Neural progenitor cell (in vitro differentiated cells): ENCODE data around the gene S100A9. TPM values are rescaled to one million over a fixed set of nuclear protein-coding genes. Genes with fewer than 3 reads are reported as not detected.
"Not testable (repeated sequence)": the region's sequence is repeated elsewhere in the genome, so short reads cannot be mapped to it uniquely, and the experiment has no call there.

Experiments used
- DNase-seq: peaks from one replicate; pipeline ENCODE4 v3.0.0-alpha.2; 2016; ENCODE audit warnings: low spot score
- H2AFZ ChIP-seq: fragments of 200-600 bp; sonication (generic); replicated peaks from 2 replicates; pipeline ENCODE4 v1.6.1; 2016; ENCODE audit warnings: antibody characterized with exemption
- H3F3A ChIP-seq: fragments of 200-600 bp; sonication (generic); 2 replicates; pipeline ENCODE4 v1.6.1; 2016; ENCODE audit warnings: antibody characterized with exemption, low read depth
- H3K27ac ChIP-seq: fragments of 200-600 bp; sonication (generic); 2 replicates; pipeline ENCODE4 v1.5.1; 2016; ENCODE audit warnings: mild to moderate bottlenecking
- H3K27me3 ChIP-seq: fragments of 200-600 bp; sonication (generic); 2 replicates; pipeline ENCODE4 v1.6.1; 2016; ENCODE audit warnings: mild to moderate bottlenecking, moderate library complexity
- H3K36me3 ChIP-seq: fragments of 200-600 bp; sonication (generic); 2 replicates; pipeline ENCODE4 v1.5.1; 2016
- H3K4me1 ChIP-seq: fragments of 200-600 bp; sonication (generic); 2 replicates; pipeline ENCODE4 v1.6.1; 2016; ENCODE audit warnings: mixed run types
- H3K4me2 ChIP-seq: fragments of 200-600 bp; sonication (generic); 2 replicates; pipeline ENCODE4 v1.6.1; 2016
- H3K4me3 ChIP-seq: fragments of 200-600 bp; sonication (generic); 2 replicates; pipeline ENCODE4 v1.5.1; 2016
- H3K79me2 ChIP-seq: fragments of 200-600 bp; sonication (generic); 2 replicates; pipeline ENCODE4 v1.6.1; 2016; ENCODE audit warnings: low read depth
- H3K9ac ChIP-seq: fragments of 200-600 bp; sonication (generic); 2 replicates; pipeline ENCODE4 v1.6.1; 2016
- H3K9me3 ChIP-seq: fragments of 200-600 bp; sonication (generic); 2 replicates; pipeline ENCODE4 v1.5.1; 2016; ENCODE audit warnings: low read depth
- H4K20me1 ChIP-seq: fragments of 200-600 bp; sonication (generic); 2 replicates; pipeline ENCODE4 v1.6.1; 2016; ENCODE audit warnings: low read depth
- H3K27ac Mint-ChIP-seq: 3 replicates; pipeline ENCODE4 v1.8.0; 2021; ENCODE audit warnings: mixed read lengths
- H3K27me3 Mint-ChIP-seq: 2 replicates; pipeline ENCODE4 v1.8.0; 2022; ENCODE audit warnings: low read depth, mild to moderate bottlenecking, inconsistent platforms, moderate library complexity, mixed read lengths; ENCODE audit not compliant: insufficient read depth
- H3K36me3 Mint-ChIP-seq: 3 replicates; pipeline ENCODE4 v1.8.0; 2021; ENCODE audit warnings: mixed read lengths
- H3K4me1 Mint-ChIP-seq: 3 replicates; pipeline ENCODE4 v1.8.0; 2021; ENCODE audit warnings: mixed read lengths
- H3K4me3 Mint-ChIP-seq: 3 replicates; pipeline ENCODE4 v1.8.0; 2021; ENCODE audit warnings: mild to moderate bottlenecking, moderate library complexity, mixed read lengths
- H3K9me3 Mint-ChIP-seq: 3 replicates; pipeline ENCODE4 v1.8.0; 2020; ENCODE audit warnings: mixed read lengths
- CTCF ChIP-seq: fragments of 200-600 bp; sonication (generic); IDR thresholded peaks from 2 replicates; pipeline ENCODE4 v1.5.1; 2017; ENCODE audit warnings: antibody characterized with exemption, mild to moderate bottlenecking
- EZH2 ChIP-seq: fragments of 200-600 bp; sonication (generic); IDR thresholded peaks from 2 replicates; pipeline ENCODE4 v1.6.1; 2017; ENCODE audit warnings: antibody characterized with exemption, mild to moderate bottlenecking, moderate library complexity
- EZH2phosphoT487 ChIP-seq: fragments of 200-600 bp; sonication (generic); IDR thresholded peaks from 2 replicates; pipeline ENCODE4 v1.6.1; 2017; ENCODE audit warnings: antibody characterized with exemption
- total RNA-seq: library from RNA; depleted of rRNA; stranded (reverse); fragments of >200 nt; gene quantifications from 2 replicates; pipeline ENCODE4 v1.2.3, GENCODE V29; 2015; ENCODE audit warnings: low replicate concordance

S100A9 gene
- total RNA-seq, 1 donor from 2014 or later, result not detected

- no peak within 1 kb of the TSS for H3K4me2 ChIP-seq
Observed at GRCh38 chr1:153312570-153313186, 45.0 kb upstream of the S100A9 start, which contains the start of gene PGLYRP3. TSS of gene PGLYRP3 (minus strand) at chr1:153312952. CDS start at chr1:153310665, 2,287 bp downstream.

GRCh38 chr1:153313288-153313687 lies 44.4 kb upstream of the S100A9 start:
- Histone ChIP-seq H3K4me1 (no peaks in the 10 kb centered on the region), H3K27me3 (no peaks in the 10 kb centered on the region), H3K9ac (no peak overlapping the region), H3F3A (no peaks in the 10 kb centered on the region), H3K36me3 (no peaks in the 10 kb centered on the region), H3K9me3 (peaks cover 5% of the 10 kb centered on the region), H3K27ac (no peak overlapping the region), H3K4me3 (no peak overlapping the region), H3K4me2 (no peak overlapping the region), H4K20me1 (no peaks in the 10 kb centered on the region), H2AFZ (no peak overlapping the region), H3K79me2 (no peaks in the 10 kb centered on the region)
- no peak overlapping the region for H3K27ac Mint-ChIP-seq
- no peaks in the 10 kb centered on the region for H3K36me3 Mint-ChIP-seq
- no peaks in the 10 kb centered on the region for H3K4me1 Mint-ChIP-seq
- TF ChIP-seq CTCF, result no peak
- no peak for TF ChIP-seq EZH2
- no peak for TF ChIP-seq EZH2phosphoT487
- no peak for DNase-seq
- H3K4me3 Mint-ChIP-seq, result no peak overlapping the region
- H3K9me3 Mint-ChIP-seq, result peaks cover 2% of the 10 kb centered on the region
- H3K27me3 Mint-ChIP-seq, result no peaks in the 10 kb centered on the region

More at GRCh38 chr1:153312570-153313186, 45.0 kb upstream of the S100A9 start, which contains the start of gene PGLYRP3:
- no peak within 1 kb of the TSS for H3K27ac Mint-ChIP-seq
- no peak for DNase-seq
- H3K27me3 ChIP-seq, result no peaks in the 10 kb centered on the region
- H3F3A ChIP-seq, result no peaks in the 10 kb centered on the region
- H3K9ac ChIP-seq, result no peak within 1 kb of the TSS
- no peaks in the 10 kb centered on the region for H3K36me3 Mint-ChIP-seq
- H3K9me3 ChIP-seq, result peaks cover 5% of the 10 kb centered on the region
- H2AFZ ChIP-seq, result no peak within 1 kb of the TSS
- no peak within 1 kb of the TSS for H3K4me3 ChIP-seq
- no peaks in the 10 kb centered on the region for H4K20me1 ChIP-seq
- TF ChIP-seq EZH2phosphoT487 (no peak), EZH2 (no peak), CTCF (no peak)
- H3K9me3 Mint-ChIP-seq, result peaks cover 2% of the 10 kb centered on the region
- H3K27ac ChIP-seq, result no peak within 1 kb of the TSS
- H3K27me3 Mint-ChIP-seq, result no peaks in the 10 kb centered on the region
- no peaks in the 10 kb centered on the region for H3K4me1 ChIP-seq
- no peaks in the 10 kb centered on the region for H3K4me1 Mint-ChIP-seq
- H3K36me3 ChIP-seq, result no peaks in the 10 kb centered on the region
- no peaks in the 10 kb centered on the region for H3K79me2 ChIP-seq
- H3K4me3 Mint-ChIP-seq, result no peak within 1 kb of the TSS

GRCh38 chr1:153314388-153314787 lies 43.3 kb upstream of the S100A9 start:
- not testable (repeated sequence) for H3K9me3 Mint-ChIP-seq, H3K4me3 ChIP-seq, H3K9ac ChIP-seq, H3K27me3 ChIP-seq, H3K4me3 Mint-ChIP-seq, H3K27ac Mint-ChIP-seq, H3K4me1 ChIP-seq, H3K4me2 ChIP-seq, H3K36me3 Mint-ChIP-seq, H3K79me2 ChIP-seq, H3K27me3 Mint-ChIP-seq, H4K20me1 ChIP-seq, H2AFZ ChIP-seq, H3K36me3 ChIP-seq, H3K4me1 Mint-ChIP-seq, DNase-seq, H3K27ac ChIP-seq, H3F3A ChIP-seq, H3K9me3 ChIP-seq

- H3K36me3 ChIP-seq, H3F3A ChIP-seq, H3K27me3 ChIP-seq, H3K27me3 Mint-ChIP-seq, H3K9me3 Mint-ChIP-seq, H2AFZ ChIP-seq, H3K27ac Mint-ChIP-seq, H3K4me2 ChIP-seq, H3K9me3 ChIP-seq, H3K27ac ChIP-seq, DNase-seq, H3K9ac ChIP-seq, H3K4me1 Mint-ChIP-seq, H4K20me1 ChIP-seq, H3K4me3 Mint-ChIP-seq, H3K79me2 ChIP-seq, H3K4me1 ChIP-seq, H3K36me3 Mint-ChIP-seq, H3K4me3 ChIP-seq: not testable (repeated sequence)
Observed at GRCh38 chr1:153316013-153316412, 41.6 kb upstream of the S100A9 start.

GRCh38 chr1:153318145-153318544 lies 39.5 kb upstream of the S100A9 start:
- H3K9me3 Mint-ChIP-seq, H3K36me3 Mint-ChIP-seq, H3K27ac Mint-ChIP-seq: not testable (repeated sequence)

More at GRCh38 chr1:153318145-153318544, 39.5 kb upstream of the S100A9 start:
- H3F3A ChIP-seq, H3K4me1 ChIP-seq, H3K79me2 ChIP-seq, H3K27ac ChIP-seq, H4K20me1 ChIP-seq, H3K27me3 Mint-ChIP-seq, H3K36me3 ChIP-seq, H3K4me1 Mint-ChIP-seq, H3K4me2 ChIP-seq, H3K27me3 ChIP-seq, H3K9ac ChIP-seq, H3K4me3 ChIP-seq, DNase-seq, H2AFZ ChIP-seq, H3K4me3 Mint-ChIP-seq: not testable (repeated sequence)
- H3K9me3 ChIP-seq, result peaks cover 16% of the 10 kb centered on the region
